Femur (tissue), 1 donor: ENCODE results near the gene TOMM70.
A peak's percentile ranks its signal among the peaks of the same experiment; 100 is the strongest.
"Not testable (repeated sequence)": the region's sequence is repeated elsewhere in the genome, so short reads cannot be mapped to it uniquely, and the experiment has no call there.

Experiments
- DNase-seq: peaks from one replicate; pipeline ENCODE4 v3.0.0-alpha.2; 2017

The TOMM70 gene

DNA sequence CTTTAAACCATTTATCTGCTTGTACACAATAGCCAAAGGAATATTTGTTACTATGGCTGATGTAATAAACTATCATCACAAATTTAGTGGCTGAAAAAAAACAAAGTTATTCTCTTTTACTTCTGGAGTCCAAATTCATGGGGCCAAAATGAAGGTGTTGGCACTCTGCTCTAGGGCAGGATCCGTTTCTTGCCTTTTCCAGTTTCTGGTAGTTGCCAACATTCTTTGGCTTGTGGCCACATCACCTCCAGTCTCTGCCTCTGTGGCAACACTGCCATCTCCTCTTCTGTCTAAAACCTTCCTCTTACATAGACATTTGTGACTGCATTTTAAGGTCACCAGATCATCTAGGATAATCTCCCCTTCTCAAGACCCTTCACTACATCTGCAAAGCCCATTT, 39.0 kb downstream of the TOMM70 start:
- no peak for DNase-seq

DNA sequence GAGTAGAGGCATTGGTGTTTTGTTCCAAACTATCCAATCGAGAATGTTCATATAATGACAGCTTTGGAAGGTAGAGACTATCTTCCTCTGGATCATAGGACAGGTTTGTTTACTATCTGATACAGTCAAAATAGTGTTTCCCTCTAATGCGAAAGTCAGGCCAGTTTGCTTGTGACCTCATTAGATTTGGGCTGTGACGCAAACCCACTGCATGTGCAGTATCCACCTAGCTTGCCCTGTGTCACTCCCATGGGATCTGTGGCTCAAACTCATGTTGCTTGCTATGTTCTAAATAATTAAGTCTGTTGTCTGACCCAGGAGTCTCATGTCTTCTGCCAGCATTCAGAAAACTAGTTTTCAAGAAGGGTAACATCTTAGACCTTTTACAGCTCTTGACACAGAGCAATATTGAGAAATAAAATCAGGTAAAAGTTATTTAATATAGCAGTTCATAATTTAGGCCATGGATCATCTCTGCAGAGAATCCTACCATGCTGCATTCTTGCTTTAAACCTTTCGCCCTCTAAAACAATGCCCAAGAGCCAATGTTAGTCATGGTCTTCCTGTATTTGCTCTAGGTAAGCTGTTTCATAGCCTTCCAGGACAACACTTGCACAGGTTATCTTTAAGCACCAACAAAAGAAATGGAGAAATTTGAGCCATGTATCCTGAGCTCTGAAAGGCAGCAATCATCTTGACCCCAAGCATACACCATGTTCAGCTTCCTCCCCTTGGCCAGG, 40.0 kb downstream of the TOMM70 start:
- DNase-seq = no peak

DNA sequence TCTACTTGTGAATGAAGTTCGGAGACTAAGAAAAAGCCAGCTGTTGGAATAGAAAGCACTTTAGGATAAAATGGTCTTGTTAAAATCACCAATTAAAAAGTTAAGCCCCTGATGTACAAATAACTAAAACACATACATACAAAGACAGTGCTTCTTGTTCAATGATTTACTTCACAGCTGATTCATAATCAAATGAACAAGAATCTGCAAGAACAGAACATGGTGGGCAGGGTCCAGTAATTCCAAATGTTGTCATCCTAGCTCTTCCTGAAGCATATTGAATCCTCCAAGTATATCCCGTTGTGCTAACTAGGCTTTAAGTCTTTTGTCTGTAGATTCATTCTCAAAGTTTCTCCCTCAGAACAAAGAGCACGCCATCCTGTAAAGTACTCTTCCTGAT, 41.9 kb downstream of the TOMM70 start:
- no peak for DNase-seq

DNA sequence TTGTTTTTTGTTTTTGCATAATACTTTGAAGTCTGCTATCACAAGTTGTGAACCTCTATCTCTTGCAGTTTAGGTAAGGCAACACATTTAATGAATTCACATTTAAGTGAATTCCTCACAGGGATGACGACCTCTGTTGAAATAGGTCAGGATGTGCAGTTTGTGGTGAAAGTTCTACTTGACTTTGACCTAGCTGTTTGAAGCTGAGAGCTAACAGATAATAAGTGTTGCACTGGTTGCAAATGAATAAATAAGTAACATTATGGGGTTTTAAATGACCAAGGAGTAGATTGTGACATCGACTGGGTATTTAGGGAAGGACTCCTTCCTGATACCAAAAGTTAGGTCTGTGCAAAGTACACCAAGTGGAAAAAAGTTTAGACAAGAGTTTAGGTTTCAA, 42.5 kb downstream of the TOMM70 start:
- no peak for DNase-seq

DNA sequence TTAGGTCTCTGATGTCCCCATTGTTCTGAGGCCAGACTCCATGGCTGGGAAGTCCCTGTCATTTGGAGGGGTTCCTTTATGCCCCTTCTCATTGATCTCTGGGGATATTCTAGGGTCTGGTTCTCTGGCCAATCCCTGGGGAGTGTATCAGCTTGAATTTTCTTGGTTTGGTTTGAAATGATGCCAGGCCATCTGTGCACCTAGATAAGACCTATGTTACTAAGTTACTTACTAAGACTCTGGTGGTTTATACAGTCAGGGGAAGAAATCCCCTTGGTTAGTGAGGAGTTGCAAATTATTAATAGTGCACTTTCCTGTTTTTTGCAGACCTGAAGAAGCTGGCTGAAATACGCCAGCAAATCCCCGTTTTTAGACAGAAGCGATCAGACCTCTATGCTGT, 46.0 kb downstream of the TOMM70 start:
- no peak for DNase-seq

DNA sequence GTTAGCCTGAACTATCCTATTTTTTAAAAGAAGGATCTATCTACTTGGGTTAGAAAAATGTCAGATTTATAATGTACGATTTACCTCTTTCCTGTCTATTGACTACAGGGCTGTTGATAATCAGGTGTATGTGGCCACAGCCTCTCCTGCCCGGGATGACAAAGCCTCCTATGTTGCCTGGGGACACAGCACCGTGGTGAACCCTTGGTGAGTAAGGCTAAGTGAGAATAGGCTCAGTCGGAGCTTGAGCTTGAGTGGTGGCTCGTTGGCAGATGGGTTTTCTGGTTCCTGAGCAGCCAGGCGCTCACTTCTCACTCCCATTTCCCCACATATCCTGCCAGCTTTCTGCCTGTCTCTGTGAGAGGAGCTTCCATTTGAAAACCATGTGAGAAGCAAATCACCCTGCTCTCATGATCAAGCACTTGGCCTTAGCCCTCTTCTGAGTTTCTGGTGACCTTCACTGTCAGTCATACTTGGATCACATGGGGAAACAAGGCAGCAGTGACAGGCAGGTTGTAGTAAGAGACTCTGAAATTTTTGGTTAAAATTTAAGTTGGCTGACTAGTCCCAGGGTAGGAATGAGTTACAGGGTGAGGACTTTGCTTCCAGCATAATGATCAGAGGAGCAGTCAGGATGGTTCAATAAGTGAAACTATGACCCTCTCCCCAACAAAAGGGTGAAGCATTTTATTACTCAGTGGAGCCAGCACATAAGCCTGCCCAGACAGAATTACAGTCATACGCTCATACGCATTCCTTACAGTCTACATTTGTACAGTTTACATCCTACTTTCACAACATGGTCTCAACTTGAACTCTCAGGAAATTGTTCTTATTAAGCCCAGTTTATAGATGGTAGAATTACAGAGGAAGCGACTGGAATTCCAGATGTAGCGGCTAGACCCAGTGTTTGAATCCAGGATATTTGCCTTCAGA, 48.3 kb downstream of the TOMM70 start:
- DNase-seq = no peak

DNA sequence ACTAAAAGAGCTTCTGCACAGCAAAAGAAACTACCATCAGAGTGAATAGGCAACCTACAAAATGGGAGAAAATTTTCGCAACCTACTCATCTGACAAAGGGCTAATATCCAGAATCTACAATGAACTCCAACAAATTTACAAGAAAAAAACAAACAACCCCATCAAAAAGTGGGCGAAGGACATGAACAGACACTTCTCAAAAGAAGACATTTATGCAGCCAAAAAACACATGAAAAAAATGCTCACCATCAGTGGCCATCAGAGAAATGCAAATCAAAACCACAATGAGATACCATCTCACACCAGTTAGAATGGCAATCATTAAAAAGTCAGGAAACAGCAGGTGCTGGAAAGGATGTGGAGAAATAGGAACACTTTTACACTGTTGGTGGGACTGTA, 49.1 kb downstream of the TOMM70 start:
- not testable (repeated sequence) for DNase-seq

DNA sequence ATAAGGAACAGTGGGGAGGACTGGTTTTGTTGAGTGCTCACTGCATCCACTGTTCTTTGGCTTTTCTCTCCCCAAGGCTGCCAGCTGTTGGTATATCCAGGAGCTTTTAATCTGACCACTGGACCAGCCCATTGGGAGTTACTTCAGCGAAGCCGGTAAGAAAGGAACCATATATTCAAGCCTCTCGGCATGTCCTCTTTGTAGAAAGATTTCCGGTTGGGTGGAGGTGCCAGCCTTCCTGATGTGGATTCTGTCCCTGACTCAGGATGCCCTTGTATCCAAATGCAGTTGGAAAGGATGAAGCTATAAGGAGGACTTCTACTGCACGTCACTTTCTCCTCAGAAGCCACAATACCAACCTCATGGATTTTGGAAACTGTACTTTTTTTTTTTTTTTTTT, 52.2 kb downstream of the TOMM70 start:
- no peak for DNase-seq

DNA sequence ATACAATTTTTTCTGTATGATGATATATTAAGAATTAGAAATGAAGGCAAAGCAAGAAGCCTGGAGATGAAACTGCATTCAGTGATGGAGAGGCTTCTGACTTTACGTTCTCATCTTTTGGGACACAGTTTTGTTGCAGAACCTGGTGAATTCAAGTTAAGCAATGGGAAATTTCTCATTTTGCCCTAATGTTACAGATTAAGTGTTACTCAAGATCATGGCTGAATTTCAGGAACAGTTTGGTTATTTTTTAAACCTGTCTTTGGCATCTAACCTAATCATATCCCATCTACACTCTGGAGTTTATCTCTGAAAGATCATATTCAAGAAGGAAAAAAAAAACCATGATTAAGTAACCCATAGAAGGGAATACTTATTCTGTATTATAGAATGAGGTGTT, 60.4 kb downstream of the TOMM70 start:
- no peak for DNase-seq

DNA sequence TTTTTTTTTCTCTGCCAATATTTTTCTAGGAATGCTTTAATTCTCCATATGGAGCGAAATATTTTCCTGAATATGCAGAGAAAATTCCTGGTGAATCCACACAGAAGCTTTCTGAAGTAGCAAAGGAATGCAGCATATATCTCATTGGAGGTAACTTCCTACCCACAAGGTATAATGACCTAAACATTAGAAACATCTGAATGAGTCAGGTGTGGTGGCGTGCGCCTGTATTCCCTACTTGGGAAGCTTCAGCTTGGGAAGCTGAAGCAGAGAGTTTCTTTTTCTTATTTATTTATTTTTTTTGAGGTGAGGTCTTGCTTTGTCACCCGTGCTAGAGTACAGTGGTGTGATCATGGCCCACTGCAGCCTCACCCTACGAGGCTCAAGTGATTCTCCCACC, 61.1 kb downstream of the TOMM70 start:
- DNase-seq = no peak

DNA sequence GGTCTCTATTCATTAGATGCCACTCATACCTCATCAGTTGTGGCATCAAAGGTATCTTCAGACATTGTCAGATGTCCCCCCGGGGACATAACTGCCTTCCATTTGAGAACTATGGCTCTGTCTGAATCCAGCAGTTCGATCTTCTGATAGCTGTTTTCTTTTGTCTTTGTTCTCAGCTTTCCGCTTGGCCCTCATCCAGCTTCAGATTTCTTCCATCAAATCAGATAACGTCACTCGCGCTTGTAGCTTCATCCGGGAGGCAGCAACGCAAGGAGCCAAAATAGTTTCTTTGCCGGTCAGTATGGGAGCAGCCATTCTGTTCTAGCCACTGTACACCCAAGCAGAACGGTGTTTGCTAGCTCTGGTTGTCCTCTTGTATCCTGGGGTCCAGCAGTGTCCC, 62.0 kb downstream of the TOMM70 start:
- DNase-seq = no peak

DNA sequence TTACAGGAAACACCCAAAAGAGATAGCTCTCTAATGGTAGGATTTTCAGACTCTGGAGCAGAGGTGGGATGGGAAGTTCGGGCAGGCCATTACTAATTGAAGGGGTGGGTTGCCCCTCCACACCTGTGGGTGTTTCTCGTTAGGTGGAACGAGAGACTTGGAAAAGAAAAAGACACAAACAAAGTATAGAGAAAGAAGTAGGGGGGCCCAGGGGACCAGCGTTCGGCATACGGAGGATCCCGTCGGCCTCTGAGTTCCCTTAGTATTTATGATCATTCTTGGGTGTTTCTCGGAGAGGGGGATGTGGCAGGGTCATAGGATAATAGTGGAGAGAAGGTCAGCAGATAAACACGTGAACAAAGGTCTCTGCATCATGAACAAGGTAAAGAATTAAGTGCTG, 64.7 kb downstream of the TOMM70 start:
- not testable (repeated sequence) for DNase-seq

DNA sequence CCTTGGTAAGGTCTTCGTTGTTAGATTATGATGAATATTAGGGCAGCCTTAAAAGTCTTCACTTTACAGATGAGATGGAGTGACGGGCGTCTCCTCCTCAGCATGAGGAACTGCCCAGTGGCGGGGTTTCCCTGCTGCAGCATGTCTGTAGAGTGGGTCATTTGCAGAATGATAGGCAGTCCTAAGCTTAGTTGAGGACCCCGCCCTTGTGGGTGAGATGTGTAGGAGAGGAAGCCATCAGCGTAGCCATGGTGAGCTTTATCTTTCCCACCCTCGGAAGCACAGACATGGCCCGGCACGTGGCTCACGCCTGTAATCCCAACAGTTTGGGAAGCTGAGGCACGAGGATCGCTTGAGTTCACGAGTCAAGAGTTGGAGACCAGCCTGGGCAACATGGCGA, 65.5 kb downstream of the TOMM70 start:
- peak; percentile 29 for DNase-seq

DNA sequence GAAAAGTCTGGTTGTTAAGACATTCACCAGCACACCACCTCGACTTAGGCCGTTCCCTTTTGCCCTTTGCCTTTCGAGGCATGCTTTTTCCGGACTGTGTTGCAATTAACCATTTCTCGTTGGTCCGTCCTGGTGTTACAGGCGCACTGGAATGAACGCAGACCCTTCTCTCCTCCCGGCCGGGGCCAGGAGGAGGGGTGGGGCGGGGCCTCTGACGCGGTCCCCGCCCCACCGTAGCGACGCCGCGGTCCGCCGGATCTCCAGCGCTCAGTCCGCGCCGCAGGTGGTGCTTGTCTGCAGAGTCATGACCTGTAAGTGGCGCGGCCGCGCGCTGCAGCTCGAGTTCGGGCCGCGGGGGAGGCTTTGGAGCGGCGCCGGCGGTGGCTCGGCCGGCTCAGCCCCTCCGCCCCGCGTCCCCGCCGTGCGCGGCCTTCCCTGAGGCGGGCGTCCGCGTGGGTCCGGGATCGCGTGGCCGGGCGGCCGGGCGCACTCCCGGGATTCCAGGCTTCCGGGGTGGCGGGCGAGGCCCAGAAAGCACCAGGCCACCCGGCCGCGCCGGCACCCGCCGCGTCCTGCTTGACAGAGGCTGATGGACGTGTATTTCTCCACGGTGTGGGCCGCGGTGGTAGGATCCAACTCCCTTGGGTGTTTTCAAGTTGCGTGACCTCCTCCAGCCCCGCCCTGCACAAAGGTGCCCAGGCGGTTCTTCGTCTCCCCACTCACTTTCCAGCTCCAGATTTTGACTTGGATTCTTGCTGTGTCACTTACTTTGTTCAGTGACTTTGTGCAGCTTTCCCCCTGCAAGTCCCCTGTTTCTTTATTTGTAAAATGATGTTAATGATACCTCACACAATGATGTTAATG, 66.2 kb downstream of the TOMM70 start, which contains the start of gene NIT2:
NIT2 (plus strand) TSS at position 270 of the 864 bp plus-strand sequence; CDS start at position 305, 35 bp downstream.
- DNase-seq = peak; percentile 89

DNA sequence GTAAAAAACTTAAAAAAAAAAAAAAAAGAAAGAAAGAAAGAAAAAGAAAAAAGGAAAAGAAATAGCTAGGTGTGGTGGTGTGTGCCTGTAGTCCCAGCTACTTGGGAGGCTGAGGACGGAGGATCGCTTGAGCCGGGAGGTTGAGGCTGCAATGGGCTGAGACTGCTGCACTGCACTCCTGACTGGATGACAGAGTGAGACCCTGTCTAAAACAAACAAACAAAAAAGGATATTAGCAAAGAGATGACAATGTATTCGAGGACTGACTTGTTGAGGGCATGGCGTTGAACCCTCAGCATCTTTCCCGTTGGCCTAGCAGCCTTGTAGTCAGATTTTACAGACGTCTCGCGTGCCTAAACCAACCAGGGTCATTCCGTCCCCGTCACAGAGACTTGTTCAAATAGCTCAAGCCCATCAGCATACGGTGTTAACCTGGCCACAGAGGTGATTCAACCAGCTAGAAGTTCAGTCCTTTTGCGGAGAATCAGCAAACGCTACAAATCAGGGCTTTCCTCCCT, 66.9 kb downstream of the TOMM70 start:
- no peak for DNase-seq

DNA sequence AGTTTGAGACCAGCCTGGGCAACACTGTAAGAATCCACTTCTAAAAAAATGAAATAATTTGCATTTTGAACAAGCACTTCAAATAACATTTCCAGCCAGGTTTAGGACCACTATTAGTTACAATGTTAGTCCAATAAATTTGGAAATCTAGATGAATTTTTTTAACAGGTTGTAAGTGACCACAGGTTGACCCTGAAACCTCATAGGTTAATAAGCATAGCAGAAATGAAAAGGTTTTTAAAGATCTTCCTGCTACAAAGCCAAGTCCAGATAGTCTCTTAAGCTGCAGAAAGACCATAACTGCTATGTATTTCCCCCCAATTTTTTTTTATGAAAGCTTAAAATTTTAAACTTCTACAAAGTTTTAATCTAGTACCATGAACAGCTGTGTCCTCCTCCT, 67.8 kb downstream of the TOMM70 start:
- no peak for DNase-seq

DNA sequence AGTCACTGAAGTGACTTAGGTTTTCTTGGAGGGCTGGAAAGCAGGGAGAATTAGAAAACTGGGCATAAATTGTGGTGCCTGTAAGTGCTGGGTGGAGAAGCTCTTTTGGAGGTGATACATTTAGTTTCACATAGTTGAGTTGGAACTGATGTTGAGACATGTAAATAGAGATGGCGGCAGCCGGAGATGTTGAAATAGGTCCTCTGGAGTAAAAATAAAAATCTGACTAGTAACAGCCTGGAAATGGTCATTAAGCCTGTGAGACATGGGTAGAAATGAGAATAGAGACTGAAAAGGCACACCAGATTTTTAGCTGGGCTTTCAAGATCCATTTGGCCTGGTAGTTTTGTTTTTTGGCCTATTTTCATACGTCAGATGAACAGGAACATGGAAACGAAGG, 69.2 kb downstream of the TOMM70 start:
- DNase-seq = no peak

DNA sequence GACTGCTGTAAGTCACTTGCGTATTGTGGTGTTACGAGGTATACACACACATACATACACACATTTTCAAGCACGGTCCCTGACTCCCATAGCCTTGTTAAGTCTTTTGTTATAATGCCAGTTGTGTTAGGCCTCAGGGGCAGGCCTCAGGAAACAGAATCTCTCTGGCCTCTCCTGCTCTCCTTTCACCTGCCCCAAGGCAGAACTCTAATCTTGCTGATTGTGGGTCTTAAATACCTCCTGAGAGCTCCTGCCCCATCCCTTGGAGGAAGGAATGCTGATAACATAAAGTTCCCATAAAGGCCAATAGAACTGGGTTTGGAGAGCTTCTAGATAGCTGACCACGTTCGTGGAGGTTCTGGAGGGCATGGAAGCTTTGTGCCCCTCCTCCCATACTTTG, 70.2 kb downstream of the TOMM70 start:
- DNase-seq = no peak

DNA sequence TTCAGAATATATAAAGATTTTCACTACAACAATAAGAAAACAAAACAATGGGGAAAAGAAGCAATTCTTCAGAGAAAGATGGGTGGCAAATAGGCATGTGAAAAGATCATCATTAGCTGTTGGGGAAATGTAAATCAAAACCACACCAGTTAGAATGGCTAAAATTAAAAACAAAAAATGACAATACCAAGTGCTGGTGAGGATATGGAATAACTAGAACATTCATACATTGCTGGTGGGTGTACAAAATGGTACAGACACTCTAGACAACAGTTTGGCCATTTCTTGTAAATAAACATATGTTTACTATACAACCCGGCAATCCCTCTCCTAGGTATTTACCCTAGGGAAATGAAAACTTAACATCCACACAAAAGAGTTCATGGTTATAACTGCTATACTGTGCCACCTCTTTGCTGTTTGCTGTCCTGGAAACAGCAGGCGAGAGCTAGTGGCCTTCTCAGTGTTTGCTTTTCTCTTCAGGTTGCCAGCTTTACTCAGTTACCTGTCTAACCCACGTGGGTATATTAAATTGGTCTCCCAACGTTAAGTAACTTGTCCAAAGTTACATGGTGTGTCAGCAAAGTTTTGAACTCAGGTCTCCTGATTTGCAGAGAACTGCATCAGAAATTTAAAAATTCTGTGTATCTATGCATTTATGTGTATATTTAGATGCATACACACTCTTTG, 70.9 kb downstream of the TOMM70 start:
- DNase-seq = no peak

DNA sequence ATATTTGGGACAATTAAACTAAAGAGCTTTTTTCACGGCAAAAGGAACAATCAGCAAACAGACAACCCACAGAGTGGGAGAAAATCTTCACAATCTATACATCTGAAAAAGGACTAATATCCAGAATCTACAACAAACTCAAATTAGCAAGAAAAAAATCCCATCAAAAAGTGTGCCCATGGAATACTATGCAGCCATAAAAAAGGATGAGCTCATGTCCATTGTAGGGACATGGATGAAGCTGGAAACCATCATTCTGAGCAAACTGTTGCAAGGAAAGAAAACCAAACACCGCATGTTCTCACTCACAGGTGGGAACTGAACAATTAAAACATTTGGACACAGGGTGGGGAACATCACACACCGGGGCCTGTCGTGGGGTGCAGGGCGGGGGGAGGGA, 73.5 kb downstream of the TOMM70 start:
- not testable (repeated sequence) for DNase-seq

DNA sequence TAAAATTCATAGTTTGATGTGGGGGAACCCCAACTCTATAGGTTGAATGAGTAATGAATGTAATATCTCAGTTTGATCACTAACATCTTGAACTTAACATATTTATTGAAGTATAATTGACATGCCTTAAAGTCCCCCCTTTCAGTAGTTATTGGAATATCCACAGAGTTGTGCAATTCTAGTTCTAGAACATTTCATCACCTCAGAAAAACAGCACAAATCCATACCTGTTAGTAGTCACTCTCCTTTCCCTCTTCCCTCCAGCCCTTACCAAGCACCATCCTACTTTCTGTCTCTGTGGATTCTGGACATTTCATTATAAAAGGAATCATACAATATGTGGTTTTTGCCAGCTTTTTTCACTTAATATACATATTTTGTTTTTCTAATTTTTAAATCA, 75.1 kb downstream of the TOMM70 start:
- no peak for DNase-seq

DNA sequence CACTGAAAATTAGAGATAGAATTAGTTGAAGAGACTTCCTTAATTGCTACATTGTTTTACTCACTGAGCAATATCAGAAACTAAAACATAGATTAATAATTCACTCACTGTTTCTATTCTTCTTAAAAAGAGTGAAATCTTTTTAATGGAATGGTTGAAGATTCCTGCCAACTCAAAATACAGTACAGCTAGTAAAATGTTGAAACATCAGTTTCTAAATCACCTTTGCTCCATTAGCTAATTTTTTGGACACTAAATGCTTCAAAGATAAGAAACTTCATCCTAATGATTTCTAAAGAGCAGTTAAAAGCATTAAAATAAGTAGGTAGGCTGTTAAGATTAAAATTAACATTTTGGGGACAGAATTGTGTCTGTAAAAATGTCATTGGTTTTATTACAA, 76.8 kb downstream of the TOMM70 start:
- no peak for DNase-seq
